Smooth muscle cell (in vitro differentiated cells): ENCODE measurements around the gene LGR4. TPM values are rescaled to one million over a fixed set of nuclear protein-coding genes. Genes with fewer than 3 reads are reported as not detected.

Experiments used
- DNase-seq: peaks from one replicate; lab custom pipeline; 2025; ENCODE audit not compliant: unreplicated experiment; lab: John Stamatoyannopoulos, UW
- H2AFZ ChIP-seq: fragments of 200-600 bp; sonication (generic); 2 replicates; pipeline ENCODE4 v1.6.0; 2016; ENCODE audit warnings: antibody characterized with exemption, low read depth, mild to moderate bottlenecking
- H3F3A ChIP-seq: fragments of 200-600 bp; sonication (generic); 2 replicates; pipeline ENCODE4 v1.6.0; 2017; ENCODE audit warnings: antibody characterized with exemption, low read depth
- H3K27ac ChIP-seq: fragments of 200-600 bp; sonication (generic); 2 replicates; pipeline ENCODE4 v1.5.1; 2016; ENCODE audit warnings: low read depth, mild to moderate bottlenecking
- H3K27me3 ChIP-seq: fragments of 200-600 bp; sonication (generic); 2 replicates; pipeline ENCODE4 v1.6.1; 2016; ENCODE audit warnings: low read depth, mild to moderate bottlenecking
- H3K36me3 ChIP-seq: fragments of 200-600 bp; sonication (generic); 2 replicates; pipeline ENCODE4 v1.5.1; 2016; ENCODE audit warnings: low read depth
- H3K4me1 ChIP-seq: fragments of 200-600 bp; sonication (generic); 2 replicates; pipeline ENCODE4 v1.5.1; 2016; ENCODE audit warnings: low read depth
- H3K4me2 ChIP-seq: fragments of 200-600 bp; sonication (generic); 2 replicates; pipeline ENCODE4 v1.6.0; 2016; ENCODE audit warnings: mild to moderate bottlenecking
- H3K4me3 ChIP-seq: fragments of 200-600 bp; sonication (generic); 2 replicates; pipeline ENCODE4 v1.5.1; 2016; ENCODE audit warnings: mild to moderate bottlenecking
- H3K79me2 ChIP-seq: fragments of 200-600 bp; sonication (generic); 2 replicates; pipeline ENCODE4 v1.6.0; 2016; ENCODE audit warnings: low read depth, mild to moderate bottlenecking
- H3K9ac ChIP-seq: fragments of 200-600 bp; sonication (generic); 2 replicates; pipeline ENCODE4 v1.6.0; 2016; ENCODE audit warnings: low read depth
- H3K9me3 ChIP-seq: fragments of 200-600 bp; sonication (generic); replicated peaks from 2 replicates; pipeline ENCODE4 v1.5.1; 2016; ENCODE audit warnings: low read depth
- H4K20me1 ChIP-seq: fragments of 200-600 bp; sonication (generic); 2 replicates; pipeline ENCODE4 v1.6.0; 2016; ENCODE audit warnings: low read depth
- CTCF ChIP-seq: fragments of 200-600 bp; sonication (generic); IDR thresholded peaks from 2 replicates; pipeline ENCODE4 v1.5.1; 2017; ENCODE audit warnings: borderline replicate concordance, mild to moderate bottlenecking, antibody characterized with exemption; ENCODE audit not compliant: insufficient read depth, poor library complexity, severe bottlenecking
- WGBS: methylation state at CpG from one replicate; pipeline ENCODE4 v1.1.7; 2016; ENCODE audit warnings: low lambda C conversion rate; 5-methylcytosine and 5-hydroxymethylcytosine counted together
- polyA plus RNA-seq: library from polyadenylated mRNA; unstranded; fragments of >200 nt; fragmentation: Nextera tagmentation; extraction: Ambion mirVana; gene quantifications from 2 replicates; pipeline ENCODE4 v1.2.1, GENCODE V29; 2016
- total RNA-seq: library from RNA; depleted of rRNA; stranded (reverse); fragments of >200 nt; gene quantifications from 2 replicates; pipeline ENCODE4 v1.2.3, GENCODE V29; 2014

Gene LGR4
- total and polyA plus RNA-seq, 2 experiments from 2014 or later, result 21.4 to 96.5 TPM

DNA sequence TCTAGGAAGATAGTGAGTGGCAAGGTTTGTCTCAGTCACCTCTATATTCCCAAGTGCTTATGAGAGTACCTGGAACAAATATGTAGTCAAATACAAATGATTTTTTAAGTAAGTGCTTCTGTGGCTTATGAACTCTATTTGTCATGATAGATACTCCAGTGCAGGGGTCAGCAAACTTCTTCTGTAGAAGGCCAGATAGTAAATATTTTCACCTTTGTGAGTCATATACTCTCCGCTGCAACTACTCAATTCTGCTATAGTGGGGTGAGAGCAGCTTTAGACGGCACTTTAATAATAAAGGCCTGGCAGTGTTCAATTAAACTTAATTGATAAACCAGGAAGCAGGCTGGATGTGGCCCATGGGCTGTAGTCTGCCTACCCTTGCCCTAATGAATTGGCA, 97.2 kb downstream of the LGR4 start:
- WGBS, result 93% methylated on average over 2 of the region's 2 CpGs
- H4K20me1 ChIP-seq, result no peaks in the 10 kb centered on the region
- no peak overlapping the region for H3K4me2 ChIP-seq
- H3K4me3 ChIP-seq, result no peak overlapping the region
- H3K27ac ChIP-seq, result no peak overlapping the region
- H3K9ac ChIP-seq, result no peak overlapping the region
- DNase-seq, result no peak
- H3K27me3 ChIP-seq, result no peaks in the 10 kb centered on the region
- no peaks in the 10 kb centered on the region for H3K79me2 ChIP-seq
- H3K36me3 ChIP-seq, result peaks cover 17% of the 10 kb centered on the region
- peaks cover 7% of the 10 kb centered on the region for H3F3A ChIP-seq
- no peaks in the 10 kb centered on the region for H3K9me3 ChIP-seq
- no peak overlapping the region for H2AFZ ChIP-seq
- no peaks in the 10 kb centered on the region for H3K4me1 ChIP-seq
- no peak for TF ChIP-seq CTCF

GRCh38 chr11:27373856-27374602, 98.6 kb downstream of the LGR4 start:
- Histone ChIP-seq H3K9ac (no peak overlapping the region), H4K20me1 (no peaks in the 10 kb centered on the region), H3K79me2 (no peaks in the 10 kb centered on the region), H3K27me3 (no peaks in the 10 kb centered on the region), H3K9me3 (no peaks in the 10 kb centered on the region), H2AFZ (no peak overlapping the region), H3F3A (peaks cover 7% of the 10 kb centered on the region), H3K4me1 (no peaks in the 10 kb centered on the region), H3K4me2 (no peak overlapping the region), H3K27ac (no peak overlapping the region), H3K4me3 (no peak overlapping the region), H3K36me3 (peaks cover 17% of the 10 kb centered on the region)
- DNase-seq, result no peak
- no peak for TF ChIP-seq CTCF
- 94% methylated on average over 6 of the region's 6 CpGs for WGBS

- H3K27ac ChIP-seq, result no peak overlapping the region
- H4K20me1 ChIP-seq, result no peaks in the 10 kb centered on the region
- no peaks in the 10 kb centered on the region for H3K79me2 ChIP-seq
- H3K36me3 ChIP-seq, result peaks cover 17% of the 10 kb centered on the region
- DNase-seq, result no peak
- H3K4me2 ChIP-seq, result no peak overlapping the region
- no peak overlapping the region for H3K4me3 ChIP-seq
- H3K27me3 ChIP-seq, result no peaks in the 10 kb centered on the region
- 97% methylated on average over 3 of the region's 3 CpGs for WGBS
- no peak for TF ChIP-seq CTCF
- H2AFZ ChIP-seq, result no peak overlapping the region
- H3F3A ChIP-seq, result peaks cover 7% of the 10 kb centered on the region
- H3K9me3 ChIP-seq, result no peaks in the 10 kb centered on the region
- H3K9ac ChIP-seq, result no peak overlapping the region
- no peaks in the 10 kb centered on the region for H3K4me1 ChIP-seq
Measured at GRCh38 chr11:27373392-27373791, 99.2 kb downstream of the LGR4 start.

- WGBS, result 52% methylated on average over 2 of the region's 2 CpGs
Measured at GRCh38 chr11:27372164-27372563, 100.4 kb downstream of the LGR4 start.

More at GRCh38 chr11:27372164-27372563, 100.4 kb downstream of the LGR4 start:
- H3K4me3 ChIP-seq, result no peak overlapping the region
- H3K9me3 ChIP-seq, result no peaks in the 10 kb centered on the region
- H3K4me1 ChIP-seq, result no peaks in the 10 kb centered on the region
- H2AFZ ChIP-seq, result no peak overlapping the region
- no peaks in the 10 kb centered on the region for H3K79me2 ChIP-seq
- no peak overlapping the region for H3K4me2 ChIP-seq
- peaks cover 13% of the 10 kb centered on the region for H3K36me3 ChIP-seq
- H4K20me1 ChIP-seq, result no peaks in the 10 kb centered on the region
- no peak for TF ChIP-seq CTCF
- H3F3A ChIP-seq, result peaks cover 7% of the 10 kb centered on the region
- no peaks in the 10 kb centered on the region for H3K27me3 ChIP-seq
- no peak overlapping the region for H3K27ac ChIP-seq
- no peak for DNase-seq
- H3K9ac ChIP-seq, result no peak overlapping the region
